Neural cell (in vitro differentiated cells): ENCODE results near the gene TBC1D23. TPM values are rescaled to one million over a fixed set of nuclear protein-coding genes. Genes with fewer than 3 reads are reported as not detected.
"Not testable (repeated sequence)": the region's sequence is repeated elsewhere in the genome, so short reads cannot be mapped to it uniquely, and the experiment has no call there.

Experiments
- H2AFZ ChIP-seq: fragments of 200-600, 300-800 bp; sonication (generic), shearing (Covaris generic); 2 replicates; pipeline ENCODE4 v1.6.0; 2014; ENCODE audit warnings: low read depth, mild to moderate bottlenecking, antibody characterized with exemption, low read length, moderate library complexity
- H3F3A ChIP-seq: fragments of 200-600 bp; shearing (Covaris generic); 2 replicates; pipeline ENCODE4 v1.6.1; 2016; ENCODE audit warnings: mild to moderate bottlenecking, moderate library complexity, mixed read lengths, antibody characterized with exemption, low read length; ENCODE audit not compliant: insufficient read depth, poor library complexity, severe bottlenecking
- H3K27ac ChIP-seq: fragments of 200-600, 300-800 bp; sonication (generic), shearing (Covaris generic); 2 replicates; pipeline ENCODE4 v1.5.1; 2014; ENCODE audit warnings: mild to moderate bottlenecking, low read length, moderate library complexity
- H3K27me3 ChIP-seq: fragments of 300-800, 200-600 bp; sonication (generic), shearing (Covaris generic); 2 replicates; pipeline ENCODE4 v1.6.0; 2014; ENCODE audit warnings: mild to moderate bottlenecking, low read depth, low read length, moderate library complexity; ENCODE audit not compliant: insufficient read depth
- H3K36me3 ChIP-seq: fragments of 300-800, 200-600 bp; sonication (generic), shearing (Covaris generic); 2 replicates; pipeline ENCODE4 v1.5.1; 2014; ENCODE audit warnings: mild to moderate bottlenecking, antibody characterized with exemption, low read length, moderate library complexity; ENCODE audit not compliant: insufficient read depth
- H3K4me2 ChIP-seq: fragments of 300-800, 200-600 bp; sonication (generic), shearing (Covaris generic); 2 replicates; pipeline ENCODE4 v1.6.0; 2014; ENCODE audit warnings: mild to moderate bottlenecking, low read length
- H3K4me3 ChIP-seq: fragments of 300-800, 200-600 bp; sonication (generic), shearing (Covaris generic); 2 replicates; pipeline ENCODE4 v1.5.1; 2014; ENCODE audit warnings: mild to moderate bottlenecking, low read length, moderate library complexity
- H3K79me2 ChIP-seq: fragments of 200-600 bp; shearing (Covaris generic); replicated peaks from 2 replicates; pipeline ENCODE4 v1.6.0; 2014; ENCODE audit warnings: mild to moderate bottlenecking, low read length, moderate library complexity; ENCODE audit not compliant: insufficient read depth
- H3K9ac ChIP-seq: fragments of 300-800, 200-600 bp; sonication (generic), shearing (Covaris generic); 2 replicates; pipeline ENCODE4 v1.6.1; 2016; ENCODE audit warnings: mild to moderate bottlenecking, low read length, mixed read lengths
- H3K9me2 ChIP-seq: fragments of 200-600 bp; shearing (Covaris generic); 2 replicates; pipeline ENCODE4 v1.6.1; 2016; ENCODE audit warnings: mild to moderate bottlenecking, low read length, mixed read lengths; ENCODE audit not compliant: insufficient read depth
- H3K9me3 ChIP-seq: fragments of 200-600, 300-800 bp; sonication (generic), shearing (Covaris generic); 2 replicates; pipeline ENCODE4 v1.6.1; 2016; ENCODE audit warnings: mild to moderate bottlenecking, mixed run types, low read length, moderate library complexity, mixed read lengths
- H4K20me1 ChIP-seq: fragments of 200-600 bp; shearing (Covaris generic); 2 replicates; pipeline ENCODE4 v1.6.1; 2016; ENCODE audit warnings: mild to moderate bottlenecking, mixed run types; ENCODE audit not compliant: insufficient read depth
- EP300 ChIP-seq: fragments of 450-650 bp; conservative IDR thresholded peaks from 2 replicates; pipeline ENCODE4 v1.6.1; 2014; ENCODE audit warnings: antibody characterized with exemption, mild to moderate bottlenecking, moderate library complexity; ENCODE audit not compliant: poor library complexity, severe bottlenecking
- EZH2 ChIP-seq: fragments of 200-600, 300-800 bp; shearing (Covaris generic), sonication (generic); IDR thresholded peaks from 2 replicates; pipeline ENCODE4 v1.6.1; 2014; ENCODE audit warnings: antibody characterized with exemption, low read length, borderline replicate concordance, mild to moderate bottlenecking; ENCODE audit not compliant: insufficient read depth, poor library complexity, severe bottlenecking
- MXI1 ChIP-seq: fragments of 450-650 bp; conservative IDR thresholded peaks from 2 replicates; pipeline ENCODE4 v1.6.1; 2014; ENCODE audit warnings: antibody characterized with exemption, mild to moderate bottlenecking; ENCODE audit not compliant: poor library complexity, severe bottlenecking
- POLR2AphosphoS5 ChIP-seq: IDR thresholded peaks from 2 replicates; pipeline ENCODE4 v1.6.1; 2012
- RAD21 ChIP-seq: fragments of 450-650 bp; conservative IDR thresholded peaks from 2 replicates; pipeline ENCODE4 v1.6.1; 2014; ENCODE audit warnings: antibody characterized with exemption, mild to moderate bottlenecking, moderate library complexity
- REST ChIP-seq: IDR thresholded peaks from 2 replicates; pipeline ENCODE4 v1.6.1; 2012; ENCODE audit warnings: borderline replicate concordance
- SMC3 ChIP-seq: fragments of 450-650 bp; conservative IDR thresholded peaks from 2 replicates; pipeline ENCODE4 v1.6.1; 2014; ENCODE audit warnings: antibody characterized with exemption, mild to moderate bottlenecking, moderate library complexity; ENCODE audit not compliant: poor library complexity
- TAF1 ChIP-seq: IDR thresholded peaks from 2 replicates; pipeline ENCODE4 v1.6.1; 2012; ENCODE audit warnings: low read depth
- polyA plus RNA-seq: library from polyadenylated mRNA; depleted of rRNA; stranded (reverse); fragments of >200 nt; gene quantifications from 2 replicates; pipeline ENCODE4 v1.2.3, GENCODE V29; 2014
- TF ChIP-seq, protein P1 (sequence below): fragments of 450-650 bp; IDR thresholded peaks from 2 replicates; pipeline ENCODE4 v1.5.1; 2014; ENCODE audit warnings: antibody characterized with exemption, mild to moderate bottlenecking, moderate library complexity; ENCODE audit not compliant: poor library complexity, severe bottlenecking

Gene TBC1D23
- polyA plus RNA-seq, 1 donor from 2014 or later = 51.3 TPM

DNA sequence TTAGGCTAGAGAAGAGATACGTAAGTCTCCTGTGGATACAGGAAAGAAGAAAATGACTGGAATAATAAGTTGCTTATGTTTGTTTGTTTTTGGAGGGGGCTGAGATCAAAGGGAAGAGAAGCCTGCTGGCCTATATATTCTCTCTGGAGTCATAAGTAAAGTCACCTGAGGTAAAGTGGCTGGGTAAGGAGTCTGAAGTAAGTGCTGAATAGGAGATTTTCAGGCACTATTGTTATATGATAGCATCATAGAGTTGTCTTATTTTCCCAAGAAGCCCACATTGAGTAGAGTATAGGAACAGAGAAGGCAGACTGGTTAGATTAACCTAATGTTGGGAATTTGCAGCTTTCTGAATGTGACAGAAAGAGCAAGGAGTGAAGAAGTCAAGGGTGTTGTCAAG lies 10.7 kb downstream of the TBC1D23 start:
- Histone ChIP-seq H3K9ac (no peak overlapping the region), H3K9me2 (no peaks in the 10 kb centered on the region), H2AFZ (no peak overlapping the region), H3K27ac (no peak overlapping the region), H3K36me3 (no peaks in the 10 kb centered on the region), H3F3A (no peaks in the 10 kb centered on the region), H4K20me1 (no peaks in the 10 kb centered on the region), H3K79me2 (peaks cover 19% of the 10 kb centered on the region), H3K4me3 (no peak overlapping the region), H3K9me3 (no peaks in the 10 kb centered on the region), H3K4me2 (no peak overlapping the region), H3K27me3 (no peaks in the 10 kb centered on the region)
- TF ChIP-seq EZH2 = no peak
- TF ChIP-seq EP300 = no peak
- TF ChIP-seq POLR2AphosphoS5 = no peak
- TF ChIP-seq MXI1 = no peak
- no peak for TF ChIP-seq RAD21
- no peak for TF ChIP-seq SMC3
- TF ChIP-seq REST = no peak
- TF ChIP-seq TAF1 = no peak
- TF ChIP-seq, protein P1, sequence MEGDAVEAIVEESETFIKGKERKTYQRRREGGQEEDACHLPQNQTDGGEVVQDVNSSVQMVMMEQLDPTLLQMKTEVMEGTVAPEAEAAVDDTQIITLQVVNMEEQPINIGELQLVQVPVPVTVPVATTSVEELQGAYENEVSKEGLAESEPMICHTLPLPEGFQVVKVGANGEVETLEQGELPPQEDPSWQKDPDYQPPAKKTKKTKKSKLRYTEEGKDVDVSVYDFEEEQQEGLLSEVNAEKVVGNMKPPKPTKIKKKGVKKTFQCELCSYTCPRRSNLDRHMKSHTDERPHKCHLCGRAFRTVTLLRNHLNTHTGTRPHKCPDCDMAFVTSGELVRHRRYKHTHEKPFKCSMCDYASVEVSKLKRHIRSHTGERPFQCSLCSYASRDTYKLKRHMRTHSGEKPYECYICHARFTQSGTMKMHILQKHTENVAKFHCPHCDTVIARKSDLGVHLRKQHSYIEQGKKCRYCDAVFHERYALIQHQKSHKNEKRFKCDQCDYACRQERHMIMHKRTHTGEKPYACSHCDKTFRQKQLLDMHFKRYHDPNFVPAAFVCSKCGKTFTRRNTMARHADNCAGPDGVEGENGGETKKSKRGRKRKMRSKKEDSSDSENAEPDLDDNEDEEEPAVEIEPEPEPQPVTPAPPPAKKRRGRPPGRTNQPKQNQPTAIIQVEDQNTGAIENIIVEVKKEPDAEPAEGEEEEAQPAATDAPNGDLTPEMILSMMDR = no peak

GRCh38 chr3:100272797-100273611 lies 12.2 kb downstream of the TBC1D23 start:
- H3K27ac ChIP-seq, H3K9me3 ChIP-seq, H3K9me2 ChIP-seq, H3K4me2 ChIP-seq, H3K36me3 ChIP-seq, H4K20me1 ChIP-seq, H3F3A ChIP-seq, H3K27me3 ChIP-seq, H3K4me3 ChIP-seq, H3K9ac ChIP-seq, H2AFZ ChIP-seq: not testable (repeated sequence)
- H3K79me2 ChIP-seq = peaks cover 19% of the 10 kb centered on the region
